Transverse colon (tissue), 4 donors: Measurements from ENCODE around the gene EBNA1BP2.

ENCODE experiments used
- CTCF ChIP-seq, 5 experiments: fragments of 200-600 bp in 3 of 5; fragments of 450-650 bp in 2 of 5; sonication (generic) in 3 of 5; IDR thresholded peaks; 1 replicate in 2 of 5; 2 replicates in 3 of 5; pipeline ENCODE4 v1.5.1; 2016 to 2017; ENCODE audit warnings: antibody characterized with exemption in 5 of 5, inconsistent platforms in 3 of 5, mild to moderate bottlenecking in 2 of 5, moderate library complexity in 1 of 5
- POLR2A ChIP-seq: fragments of 450-650 bp; IDR thresholded peaks from one replicate; pipeline ENCODE4 v1.6.1; 2016; ENCODE audit warnings: antibody characterized with exemption, mild to moderate bottlenecking, moderate library complexity
- POLR2AphosphoS5 ChIP-seq, 3 donors: sonication (generic); formaldehyde crosslinking; IDR thresholded peaks; one replicate each; pipeline ENCODE4 v1.6.1; 2016; ENCODE audit warnings: antibody characterized with exemption in 3 of 3

DNA sequence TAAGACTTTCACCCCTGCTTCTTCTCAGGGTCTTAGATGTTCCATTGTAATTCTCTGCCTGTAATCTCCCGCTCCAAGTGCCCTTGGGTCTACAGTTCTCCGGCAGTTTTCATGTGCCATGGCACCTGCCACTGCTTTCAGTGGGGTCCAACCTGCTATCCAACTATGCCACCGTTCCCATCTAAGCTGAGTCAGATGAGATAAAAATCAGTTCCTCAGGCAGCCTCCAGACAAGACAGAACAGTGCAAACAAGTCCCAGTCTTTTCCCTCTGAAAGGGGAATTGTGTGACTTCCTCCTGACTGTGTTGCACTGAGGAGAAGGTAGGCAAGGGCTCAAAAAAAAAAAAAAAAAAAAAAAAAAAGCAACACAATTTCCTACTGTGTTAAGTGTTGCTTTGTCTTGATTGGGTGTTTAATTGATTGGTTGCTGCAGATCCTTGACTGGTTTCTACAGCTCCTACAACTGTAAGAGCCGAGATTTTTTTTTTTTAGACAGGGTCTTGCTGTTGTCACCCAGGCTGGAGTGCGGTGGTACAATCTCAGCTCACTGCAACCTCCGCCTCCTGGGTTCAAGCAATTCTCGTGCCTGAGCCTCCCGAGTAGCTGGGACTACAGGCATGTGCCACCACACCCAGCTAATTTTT, 50.7 kb downstream of the EBNA1BP2 start:
- TF ChIP-seq CTCF (IDR thresholded peaks at IDR 0.05) (no peak), POLR2A (no peak), POLR2AphosphoS5 (IDR thresholded peaks at IDR 0.05) (no peak)
